Measurements from ENCODE around the gene CYTH2.

Gene CYTH2

DNA sequence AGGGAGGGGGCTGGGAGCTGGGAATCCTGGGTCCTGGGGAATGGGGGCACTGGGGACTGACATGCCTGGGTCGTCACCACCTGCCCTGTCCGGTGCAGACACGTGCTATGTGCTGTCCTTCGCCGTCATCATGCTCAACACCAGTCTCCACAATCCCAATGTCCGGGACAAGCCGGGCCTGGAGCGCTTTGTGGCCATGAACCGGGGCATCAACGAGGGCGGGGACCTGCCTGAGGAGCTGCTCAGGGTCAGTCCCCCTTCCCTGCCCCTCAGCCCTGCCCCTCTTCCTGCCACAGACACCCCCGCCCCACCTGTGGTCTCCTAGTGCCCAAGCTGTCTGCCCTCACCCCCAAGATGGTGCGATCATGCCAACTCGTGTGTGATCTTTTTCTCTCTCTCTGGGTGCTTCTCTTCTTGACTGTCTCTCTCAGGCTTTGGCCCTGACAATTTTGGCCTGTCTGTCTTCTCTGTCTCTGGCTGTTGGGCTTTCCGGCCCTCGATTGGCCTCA lies 5.0 kb downstream of the CYTH2 start:
- TF ChIP-seq POLR2AphosphoS5 (IDR thresholded peaks at IDR 0.05; ENCODE audit: low read depth) (no peak), GABPA (IDR thresholded peaks at IDR 0.05; ENCODE audit: low read depth) (no peak), REST (IDR thresholded peaks at IDR 0.05; ENCODE audit: insufficient replicate concordance, low read depth) (no peak), SPI1 (IDR thresholded peaks at IDR 0.05; ENCODE audit: borderline replicate concordance, low read depth) (no peak)
- TF ChIP-seq, protein P1, sequence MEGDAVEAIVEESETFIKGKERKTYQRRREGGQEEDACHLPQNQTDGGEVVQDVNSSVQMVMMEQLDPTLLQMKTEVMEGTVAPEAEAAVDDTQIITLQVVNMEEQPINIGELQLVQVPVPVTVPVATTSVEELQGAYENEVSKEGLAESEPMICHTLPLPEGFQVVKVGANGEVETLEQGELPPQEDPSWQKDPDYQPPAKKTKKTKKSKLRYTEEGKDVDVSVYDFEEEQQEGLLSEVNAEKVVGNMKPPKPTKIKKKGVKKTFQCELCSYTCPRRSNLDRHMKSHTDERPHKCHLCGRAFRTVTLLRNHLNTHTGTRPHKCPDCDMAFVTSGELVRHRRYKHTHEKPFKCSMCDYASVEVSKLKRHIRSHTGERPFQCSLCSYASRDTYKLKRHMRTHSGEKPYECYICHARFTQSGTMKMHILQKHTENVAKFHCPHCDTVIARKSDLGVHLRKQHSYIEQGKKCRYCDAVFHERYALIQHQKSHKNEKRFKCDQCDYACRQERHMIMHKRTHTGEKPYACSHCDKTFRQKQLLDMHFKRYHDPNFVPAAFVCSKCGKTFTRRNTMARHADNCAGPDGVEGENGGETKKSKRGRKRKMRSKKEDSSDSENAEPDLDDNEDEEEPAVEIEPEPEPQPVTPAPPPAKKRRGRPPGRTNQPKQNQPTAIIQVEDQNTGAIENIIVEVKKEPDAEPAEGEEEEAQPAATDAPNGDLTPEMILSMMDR (IDR thresholded peaks at IDR 0.05; ENCODE audit: insufficient read depth, low read length), result no peak
- DNase-seq (ENCODE audit: low read depth in 1 of 2, low spot score in 1 of 2), result no peak
- no peaks in the 10 kb centered on the region for H3K27me3 ChIP-seq (ENCODE audit: insufficient read depth, poor library complexity, severe bottlenecking)
- H3K27ac ChIP-seq (replicated peaks), result no peak overlapping the region
- H3K4me3 ChIP-seq (replicated peaks; ENCODE audit: insufficient read depth, low read length), result no peak overlapping the region

DNA sequence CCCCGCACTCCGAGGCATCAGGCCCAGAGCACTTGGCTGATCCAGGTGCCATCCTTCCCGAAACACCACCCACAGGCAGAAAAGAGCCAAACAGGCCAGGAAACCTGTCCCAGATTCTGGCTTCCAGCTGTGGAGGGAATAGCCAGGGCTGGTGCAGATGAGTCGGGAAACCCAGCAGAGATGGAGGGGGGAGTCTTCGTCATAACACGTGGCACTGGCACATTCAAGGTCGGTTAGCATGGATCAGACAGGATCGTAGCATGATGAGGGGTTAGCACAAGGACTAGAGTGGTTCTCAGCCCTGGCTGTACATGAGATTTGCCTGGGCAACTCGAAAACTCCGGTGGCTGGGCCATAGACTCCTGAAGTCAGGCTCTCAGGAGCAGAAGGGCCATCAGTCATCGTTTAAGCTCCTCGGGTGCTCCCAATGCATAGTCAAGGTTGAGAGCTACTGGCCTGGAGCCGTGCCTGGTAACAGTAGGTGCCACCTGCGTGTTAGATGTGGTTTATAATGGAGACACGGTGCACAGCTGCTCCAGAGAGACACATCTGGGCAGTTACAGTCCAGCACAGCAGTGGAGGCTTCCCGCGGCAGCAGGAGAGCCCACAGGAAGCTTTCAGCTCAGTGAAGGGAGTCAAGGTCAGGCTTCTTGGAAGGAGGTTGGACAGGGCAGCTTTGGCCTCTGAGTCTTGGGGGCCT lies 6.3 kb downstream of the CYTH2 start:
- H3K27ac ChIP-seq (replicated peaks), result no peak overlapping the region

DNA sequence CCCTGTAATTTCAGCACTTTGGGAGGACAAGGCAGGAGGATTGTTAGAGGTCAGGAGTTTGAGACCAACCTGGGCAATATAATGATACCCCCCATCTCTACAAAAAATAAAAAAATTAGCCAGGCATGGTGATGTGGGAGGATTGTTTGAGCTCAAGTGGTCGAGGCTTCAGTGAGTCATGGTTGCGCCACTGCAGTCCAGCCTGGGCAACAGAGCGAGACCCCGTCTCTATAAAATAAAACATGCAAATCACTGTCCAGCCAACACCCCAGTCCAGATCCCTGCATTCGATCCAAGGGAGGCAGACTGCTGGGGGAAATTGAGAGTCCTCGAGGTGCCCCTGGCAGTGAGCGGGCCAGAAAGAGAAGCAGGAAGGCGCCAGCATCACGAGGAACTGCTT lies 7.0 kb downstream of the CYTH2 start:
- DNase-seq (ENCODE audit: low read depth in 1 of 2, low spot score in 1 of 2), result no peak
- H3K4me3 ChIP-seq (replicated peaks; ENCODE audit: insufficient read depth, low read length), result no peak overlapping the region
- no peaks in the 10 kb centered on the region for H3K27me3 ChIP-seq (ENCODE audit: insufficient read depth, poor library complexity, severe bottlenecking)
- H3K27ac ChIP-seq (replicated peaks), result no peak overlapping the region
- no peak for TF ChIP-seq GABPA (IDR thresholded peaks at IDR 0.05; ENCODE audit: low read depth)
- TF ChIP-seq POLR2AphosphoS5 (IDR thresholded peaks at IDR 0.05; ENCODE audit: low read depth), result no peak
- TF ChIP-seq REST (IDR thresholded peaks at IDR 0.05; ENCODE audit: insufficient replicate concordance, low read depth), result no peak

More for the DNA sequence above, 6.3 kb downstream of the CYTH2 start:
- H3K27me3 ChIP-seq (ENCODE audit: insufficient read depth, poor library complexity, severe bottlenecking), result no peaks in the 10 kb centered on the region
- DNase-seq (ENCODE audit: low read depth in 1 of 2, low spot score in 1 of 2), result no peak
- TF ChIP-seq REST (IDR thresholded peaks at IDR 0.05; ENCODE audit: insufficient replicate concordance, low read depth), result no peak
- TF ChIP-seq SPI1 (IDR thresholded peaks at IDR 0.05; ENCODE audit: borderline replicate concordance, low read depth), result no peak
- H3K4me3 ChIP-seq (replicated peaks; ENCODE audit: insufficient read depth, low read length), result no peak overlapping the region

DNA sequence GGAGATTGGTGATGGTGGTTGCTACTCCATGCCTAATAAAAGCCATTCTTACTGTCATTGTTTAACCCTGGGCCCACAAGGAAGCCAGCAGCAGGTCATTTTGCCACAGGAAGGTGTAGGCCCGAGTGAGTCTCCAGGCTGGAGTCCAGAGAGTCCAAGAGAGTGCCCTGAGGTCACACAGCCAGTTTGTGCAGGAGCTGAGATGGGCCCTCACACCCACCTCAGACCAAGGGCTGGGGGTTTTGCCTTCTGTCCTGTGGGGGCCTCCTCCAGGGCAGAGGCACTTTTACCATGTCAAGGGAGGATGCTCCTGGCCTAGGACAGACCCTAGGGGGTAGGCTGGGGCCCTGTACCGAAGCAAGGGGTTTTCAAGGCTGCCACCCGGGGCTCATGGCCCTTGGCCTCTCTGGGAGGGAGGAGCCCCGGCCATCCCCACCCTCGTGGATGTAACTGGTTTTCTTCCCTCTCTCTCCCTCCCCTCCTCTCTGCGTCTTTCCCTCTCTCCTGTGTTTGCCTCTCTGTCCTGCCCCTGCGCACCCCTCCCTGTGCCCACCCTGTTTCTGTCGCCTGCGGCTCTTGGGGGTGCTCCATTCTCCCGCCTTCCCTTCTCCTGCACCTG lies 8.0 kb downstream of the CYTH2 start:
- H3K4me3 ChIP-seq (replicated peaks; ENCODE audit: insufficient read depth, low read length), result no peak overlapping the region
- no peak for TF ChIP-seq SPI1 (IDR thresholded peaks at IDR 0.05; ENCODE audit: borderline replicate concordance, low read depth)
- TF ChIP-seq REST (IDR thresholded peaks at IDR 0.05; ENCODE audit: insufficient replicate concordance, low read depth), result no peak
- TF ChIP-seq GABPA (IDR thresholded peaks at IDR 0.05; ENCODE audit: low read depth), result no peak
- H3K27ac ChIP-seq (replicated peaks), result no peak overlapping the region
- no peaks in the 10 kb centered on the region for H3K27me3 ChIP-seq (ENCODE audit: insufficient read depth, poor library complexity, severe bottlenecking)
- no peak for DNase-seq (ENCODE audit: low read depth in 1 of 2, low spot score in 1 of 2)
